ENCODE results near the gene SLC35G6.
"Not testable (repeated sequence)": the region's sequence is repeated elsewhere in the genome, so short reads cannot be mapped to it uniquely, and the experiment has no call there.

The SLC35G6 gene

DNA sequence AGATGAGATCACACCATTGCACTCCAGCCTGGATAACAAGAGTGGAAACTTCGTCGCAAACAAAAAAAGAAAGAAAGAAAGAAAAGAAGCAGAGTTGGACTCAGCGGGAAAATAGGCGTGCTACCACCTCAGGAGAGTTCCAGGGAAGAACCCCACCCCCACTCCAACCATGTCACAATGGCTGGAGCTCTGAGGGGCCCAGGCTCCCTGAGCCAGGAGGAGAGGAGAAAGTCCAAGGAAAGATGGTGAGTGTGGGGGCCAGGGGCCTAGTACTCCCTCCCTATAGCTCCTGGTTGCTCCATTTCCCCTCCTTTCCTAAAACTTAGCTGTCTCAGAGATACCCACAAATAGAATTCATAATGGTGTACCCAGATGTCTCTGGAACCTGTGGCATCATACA lies at the start of gene SLC35G6:
SLC35G6 (plus strand) TSS at position 172 of the 400 bp plus-strand sequence; CDS start at position 243, 71 bp downstream.
- peak within 1 kb of the TSS; percentile 58 for H3K4me3 ChIP-seq (ENCODE audit: low read length)
- H3K36me3 ChIP-seq (ENCODE audit: insufficient read depth, low read length); H2AFZ ChIP-seq (ENCODE audit: low read depth, low read length); H3K27me3 ChIP-seq (ENCODE audit: insufficient read depth, low read length); H3K9me3 ChIP-seq (ENCODE audit: low read length): not testable (repeated sequence)
- peaks cover 42% of the 10 kb centered on the region for H3K4me1 ChIP-seq (ENCODE audit: insufficient read depth, low read length)

DNA sequence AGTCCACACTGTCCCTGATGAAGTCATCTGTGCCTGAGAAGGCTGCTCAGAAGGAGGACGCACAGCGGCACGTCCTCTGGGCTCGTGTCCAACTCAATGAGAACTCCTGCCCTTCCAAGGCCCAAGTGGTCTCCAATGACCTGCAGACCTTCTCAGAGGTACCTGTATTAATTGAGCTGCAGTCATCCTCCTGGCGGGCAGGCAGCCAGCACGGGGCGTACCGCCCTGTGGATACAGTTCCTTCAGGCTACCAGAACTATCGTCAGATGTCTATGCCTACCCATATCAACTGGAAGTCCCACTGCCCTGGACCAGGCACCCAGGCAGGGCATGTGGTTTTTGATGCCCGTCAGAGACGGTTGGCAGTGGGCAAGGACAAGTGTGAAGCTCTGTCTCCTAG lies 49.0 kb upstream of the SLC35G6 start:
- Histone ChIP-seq H3K27me3 (ENCODE audit: insufficient read depth, low read length) (peaks cover 11% of the 10 kb centered on the region), H3K9me3 (ENCODE audit: low read length) (peaks cover 4% of the 10 kb centered on the region), H2AFZ (ENCODE audit: low read depth, low read length) (no peak overlapping the region), H3K4me1 (ENCODE audit: insufficient read depth, low read length) (peaks cover 7% of the 10 kb centered on the region), H3K36me3 (ENCODE audit: insufficient read depth, low read length) (no peaks in the 10 kb centered on the region), H3K4me3 (ENCODE audit: low read length) (no peak overlapping the region)

DNA sequence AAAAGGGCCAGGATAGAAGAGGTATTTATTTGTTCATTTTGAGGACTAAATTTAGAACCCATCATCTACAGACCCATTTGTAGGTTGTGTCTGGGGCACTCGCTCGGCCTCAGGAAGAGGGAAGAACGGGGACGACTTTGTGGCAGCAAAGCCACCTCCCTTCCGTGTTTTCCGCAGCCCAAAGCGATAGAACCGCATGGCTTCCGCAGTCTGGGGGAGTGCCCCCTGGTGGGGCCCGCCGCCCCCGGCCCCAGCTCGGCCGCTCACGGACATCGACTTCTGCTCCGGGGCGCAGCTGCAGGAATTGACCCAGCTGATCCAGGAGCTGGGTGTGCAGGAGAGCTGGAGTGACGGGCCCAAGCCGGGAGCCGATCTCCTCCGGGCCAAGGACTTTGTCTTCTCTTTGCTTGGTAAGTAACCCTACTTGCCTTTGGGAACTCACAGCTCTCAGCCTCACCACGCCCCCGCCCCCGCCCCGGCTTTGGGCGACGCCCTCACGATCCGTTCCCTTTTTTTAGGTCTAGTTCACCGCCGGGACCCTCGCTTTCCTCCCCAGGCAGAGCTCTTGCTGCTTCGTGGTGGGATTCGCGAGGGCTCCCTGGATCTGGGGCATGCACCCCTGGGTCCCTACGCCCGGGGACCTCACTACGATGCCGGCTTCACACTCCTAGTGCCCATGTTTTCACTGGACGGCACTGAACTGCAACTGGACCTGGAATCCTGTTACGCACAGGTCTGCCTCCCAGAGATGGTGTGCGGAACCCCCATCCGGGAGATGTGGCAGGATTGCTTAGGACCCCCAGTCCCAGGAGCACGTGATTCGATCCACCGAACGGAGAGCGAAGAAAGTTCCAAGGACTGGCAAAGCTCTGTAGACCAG lies 45.3 kb upstream of the SLC35G6 start:
- peaks cover 29% of the 10 kb centered on the region for H3K27me3 ChIP-seq (ENCODE audit: insufficient read depth, low read length)

DNA sequence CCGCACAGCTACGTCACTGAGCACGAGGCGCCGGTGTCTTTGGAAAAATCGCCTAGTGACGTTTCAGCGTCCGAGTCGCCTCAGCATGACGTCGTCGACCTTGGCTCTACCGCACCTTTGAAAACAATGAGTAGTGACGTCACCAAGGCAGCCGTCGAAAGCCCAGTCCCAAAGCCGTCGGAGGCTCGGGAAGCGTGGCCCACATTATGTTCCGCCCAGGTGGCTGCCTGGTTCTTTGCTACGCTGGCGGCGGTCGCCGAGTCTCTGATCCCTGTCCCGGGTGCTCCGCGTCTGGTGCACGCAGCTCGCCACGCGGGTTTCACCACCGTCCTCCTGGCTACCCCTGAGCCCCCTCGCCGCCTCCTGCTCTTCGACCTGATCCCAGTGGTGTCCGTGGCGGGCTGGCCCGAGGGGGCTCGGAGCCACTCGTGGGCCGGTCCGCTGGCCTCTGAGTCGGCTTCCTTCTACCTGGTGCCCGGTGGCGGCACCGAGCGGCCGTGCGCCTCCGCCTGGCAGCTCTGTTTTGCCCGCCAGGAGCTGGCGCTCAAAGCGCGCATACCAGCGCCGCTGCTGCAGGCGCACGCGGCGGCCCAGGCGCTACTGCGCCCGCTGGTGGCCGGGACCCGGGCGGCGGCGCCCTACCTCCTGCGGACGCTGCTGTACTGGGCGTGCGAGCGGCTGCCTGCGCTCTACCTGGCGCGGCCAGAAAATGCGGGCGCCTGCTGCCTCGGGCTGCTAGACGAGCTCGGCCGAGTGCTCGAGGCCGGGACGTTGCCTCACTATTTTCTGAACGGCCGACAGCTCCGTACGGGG lies 44.5 kb upstream of the SLC35G6 start:
- peaks cover 3% of the 10 kb centered on the region for H3K9me3 ChIP-seq (ENCODE audit: low read length)
- H2AFZ ChIP-seq (ENCODE audit: low read depth, low read length) = no peak overlapping the region
- H3K4me1 ChIP-seq (ENCODE audit: insufficient read depth, low read length) = peaks cover 42% of the 10 kb centered on the region
- H3K36me3 ChIP-seq (ENCODE audit: insufficient read depth, low read length) = no peaks in the 10 kb centered on the region
- H3K4me3 ChIP-seq (ENCODE audit: low read length) = peak overlapping the region; percentile 25
- peaks cover 29% of the 10 kb centered on the region for H3K27me3 ChIP-seq (ENCODE audit: insufficient read depth, low read length)

More for the DNA sequence above, 45.3 kb upstream of the SLC35G6 start:
- no peaks in the 10 kb centered on the region for H3K36me3 ChIP-seq (ENCODE audit: insufficient read depth, low read length)
- peak overlapping the region; percentile 13 for H2AFZ ChIP-seq (ENCODE audit: low read depth, low read length)
- peaks cover 3% of the 10 kb centered on the region for H3K9me3 ChIP-seq (ENCODE audit: low read length)
- peak overlapping the region; percentile 49 for H3K4me3 ChIP-seq (ENCODE audit: low read length)
- peaks cover 36% of the 10 kb centered on the region for H3K4me1 ChIP-seq (ENCODE audit: insufficient read depth, low read length)

DNA sequence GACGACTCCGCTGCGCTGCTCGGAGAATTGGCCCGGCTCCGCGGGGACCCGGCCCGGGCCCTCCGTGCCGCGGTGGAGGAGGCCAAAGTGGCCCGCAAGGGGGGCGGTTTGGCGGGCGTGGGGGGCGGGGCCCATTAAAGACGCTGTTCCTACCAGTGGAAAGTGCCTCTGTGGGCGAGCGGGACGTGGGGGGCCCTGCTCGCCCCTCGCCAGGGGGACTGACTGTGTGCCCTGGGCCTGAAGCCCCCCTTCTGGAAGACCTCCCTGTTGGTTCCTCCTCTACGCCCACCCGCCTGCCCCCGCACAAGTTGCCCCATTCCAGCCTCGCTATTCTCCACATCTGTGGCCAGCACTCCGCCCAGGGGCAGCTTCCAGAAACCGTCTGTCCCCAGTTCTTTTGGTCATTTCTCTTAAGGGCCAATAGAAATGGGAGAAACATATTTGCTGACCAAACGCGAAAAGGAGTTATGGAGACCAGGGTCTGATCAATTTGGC lies 43.8 kb upstream of the SLC35G6 start:
- peaks cover 29% of the 10 kb centered on the region for H3K27me3 ChIP-seq (ENCODE audit: insufficient read depth, low read length)
- peak overlapping the region; percentile 35 for H2AFZ ChIP-seq (ENCODE audit: low read depth, low read length)
- H3K4me1 ChIP-seq (ENCODE audit: insufficient read depth, low read length) = peaks cover 42% of the 10 kb centered on the region
- peak overlapping the region; percentile 36 for H3K4me3 ChIP-seq (ENCODE audit: low read length)
- H3K9me3 ChIP-seq (ENCODE audit: low read length) = peaks cover 1% of the 10 kb centered on the region
- no peaks in the 10 kb centered on the region for H3K36me3 ChIP-seq (ENCODE audit: insufficient read depth, low read length)

DNA sequence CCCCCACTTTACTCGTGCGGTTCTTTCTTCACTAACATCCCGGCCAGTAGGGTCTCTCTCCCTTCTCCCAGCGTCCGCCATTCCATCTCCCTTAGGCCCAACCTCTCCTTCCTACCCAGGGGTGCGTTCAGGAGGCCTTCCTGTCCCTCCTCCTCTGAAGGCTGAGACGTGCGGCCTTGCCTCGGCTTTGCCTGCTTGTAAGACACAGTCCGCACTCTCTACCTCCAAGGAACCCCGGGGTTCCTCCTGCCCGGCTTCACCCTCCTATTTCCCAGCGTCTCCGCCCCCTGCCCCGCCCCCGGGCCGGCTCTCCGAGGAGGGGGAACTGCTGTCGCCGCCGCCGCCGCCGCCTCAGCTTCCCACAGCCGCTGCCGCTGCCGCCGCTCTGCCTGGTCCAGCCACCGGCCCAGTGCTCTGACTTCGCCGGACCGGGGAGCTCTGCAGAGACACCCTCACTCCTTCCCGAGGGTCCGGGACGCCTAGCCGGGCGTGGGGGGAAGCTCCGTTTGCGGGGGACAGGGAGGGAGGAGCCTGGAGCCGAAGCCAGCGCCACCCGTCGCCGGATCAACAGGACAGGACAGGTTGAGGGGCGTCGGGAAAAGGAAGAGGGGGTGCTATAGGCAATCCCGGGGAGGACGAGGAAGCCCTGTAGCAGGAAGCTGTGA lies 43.2 kb upstream of the SLC35G6 start:
- peaks cover 42% of the 10 kb centered on the region for H3K4me1 ChIP-seq (ENCODE audit: insufficient read depth, low read length)
- peak overlapping the region; percentile 36 for H3K4me3 ChIP-seq (ENCODE audit: low read length)
- H3K9me3 ChIP-seq (ENCODE audit: low read length) = no peaks in the 10 kb centered on the region
- peak overlapping the region; percentile 35 for H2AFZ ChIP-seq (ENCODE audit: low read depth, low read length)
- H3K27me3 ChIP-seq (ENCODE audit: insufficient read depth, low read length) = peaks cover 29% of the 10 kb centered on the region
- H3K36me3 ChIP-seq (ENCODE audit: insufficient read depth, low read length) = no peaks in the 10 kb centered on the region

DNA sequence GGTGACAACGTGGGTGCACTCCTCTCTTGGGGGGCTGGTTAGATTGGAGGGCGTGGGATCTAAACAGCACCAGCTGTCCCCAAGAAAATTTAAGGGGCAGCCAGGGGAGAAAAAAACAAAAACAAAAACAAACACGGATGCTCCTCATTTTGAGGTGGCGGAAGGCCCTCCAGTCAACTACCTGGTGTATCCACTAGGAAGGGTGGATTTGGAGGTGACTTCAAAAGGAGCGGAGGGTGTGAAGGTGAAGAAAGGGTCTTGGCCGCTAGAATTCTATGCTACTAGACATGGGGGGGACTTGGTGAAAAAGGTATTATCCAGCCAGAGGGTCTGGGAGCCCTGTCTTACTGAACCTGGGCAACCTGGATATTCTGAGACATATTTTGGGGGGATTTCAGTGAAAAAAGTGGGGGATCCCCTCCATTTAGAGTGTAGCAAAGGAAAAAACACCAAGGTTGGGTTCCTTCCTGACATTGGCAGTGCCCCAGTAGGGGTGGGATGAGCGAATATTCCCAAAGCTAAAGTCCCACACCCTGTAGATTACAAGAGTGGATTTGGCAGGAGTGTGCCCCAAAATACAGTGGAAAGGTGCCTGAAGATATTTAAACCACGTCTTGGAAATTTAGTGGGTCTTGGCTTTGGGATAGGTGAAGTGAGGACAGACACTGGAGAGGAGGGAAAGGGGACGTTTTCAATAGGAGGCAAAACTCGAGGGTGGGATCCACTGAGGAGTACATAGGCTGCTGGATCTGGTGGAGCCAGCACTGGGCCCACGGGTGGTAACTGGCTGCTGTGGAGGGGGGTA lies 42.4 kb upstream of the SLC35G6 start:
- Histone ChIP-seq H3K9me3 (ENCODE audit: low read length) (no peaks in the 10 kb centered on the region), H3K4me3 (ENCODE audit: low read length) (peak overlapping the region; percentile 36), H3K4me1 (ENCODE audit: insufficient read depth, low read length) (peaks cover 42% of the 10 kb centered on the region), H2AFZ (ENCODE audit: low read depth, low read length) (no peak overlapping the region), H3K27me3 (ENCODE audit: insufficient read depth, low read length) (peaks cover 29% of the 10 kb centered on the region), H3K36me3 (ENCODE audit: insufficient read depth, low read length) (no peaks in the 10 kb centered on the region)

DNA sequence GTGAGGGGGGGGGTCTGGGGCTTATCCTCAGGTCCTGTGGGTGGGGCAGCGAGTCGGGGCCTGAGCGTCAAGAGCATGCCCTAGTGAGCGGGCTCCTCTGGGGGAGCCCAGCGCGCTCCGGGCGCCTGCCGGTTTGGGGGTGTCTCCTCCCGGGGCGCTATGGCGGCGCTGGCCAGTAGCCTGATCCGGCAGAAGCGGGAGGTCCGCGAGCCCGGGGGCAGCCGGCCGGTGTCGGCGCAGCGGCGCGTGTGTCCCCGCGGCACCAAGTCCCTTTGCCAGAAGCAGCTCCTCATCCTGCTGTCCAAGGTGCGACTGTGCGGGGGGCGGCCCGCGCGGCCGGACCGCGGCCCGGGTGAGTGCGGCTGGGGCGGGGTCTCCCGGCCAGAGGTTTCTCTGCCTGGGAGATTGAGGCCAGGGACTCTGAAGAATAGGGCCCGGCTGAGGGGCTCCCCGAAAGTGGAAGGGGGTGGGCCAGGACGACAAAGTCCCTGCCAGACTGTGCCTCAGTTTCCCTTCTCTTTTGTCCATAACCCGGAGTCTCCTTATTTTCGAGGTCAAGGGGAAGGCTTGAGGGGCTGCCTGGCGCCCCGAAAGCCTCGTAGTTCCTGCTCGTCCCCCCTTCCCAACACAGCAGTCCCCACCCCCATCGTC lies 41.7 kb upstream of the SLC35G6 start, which contains the start of gene FGF11:
FGF11 (plus strand) TSS at position 51 of the 651 bp plus-strand sequence; CDS start at position 160, 109 bp downstream.
- no peaks in the 10 kb centered on the region for H3K9me3 ChIP-seq (ENCODE audit: low read length)
- H2AFZ ChIP-seq (ENCODE audit: low read depth, low read length) = peak within 1 kb of the TSS; percentile 52
- H3K36me3 ChIP-seq (ENCODE audit: insufficient read depth, low read length) = no peaks in the 10 kb centered on the region
- H3K4me3 ChIP-seq (ENCODE audit: low read length) = peak within 1 kb of the TSS; percentile 55
- peaks cover 29% of the 10 kb centered on the region for H3K27me3 ChIP-seq (ENCODE audit: insufficient read depth, low read length)
- peaks cover 42% of the 10 kb centered on the region for H3K4me1 ChIP-seq (ENCODE audit: insufficient read depth, low read length)

DNA sequence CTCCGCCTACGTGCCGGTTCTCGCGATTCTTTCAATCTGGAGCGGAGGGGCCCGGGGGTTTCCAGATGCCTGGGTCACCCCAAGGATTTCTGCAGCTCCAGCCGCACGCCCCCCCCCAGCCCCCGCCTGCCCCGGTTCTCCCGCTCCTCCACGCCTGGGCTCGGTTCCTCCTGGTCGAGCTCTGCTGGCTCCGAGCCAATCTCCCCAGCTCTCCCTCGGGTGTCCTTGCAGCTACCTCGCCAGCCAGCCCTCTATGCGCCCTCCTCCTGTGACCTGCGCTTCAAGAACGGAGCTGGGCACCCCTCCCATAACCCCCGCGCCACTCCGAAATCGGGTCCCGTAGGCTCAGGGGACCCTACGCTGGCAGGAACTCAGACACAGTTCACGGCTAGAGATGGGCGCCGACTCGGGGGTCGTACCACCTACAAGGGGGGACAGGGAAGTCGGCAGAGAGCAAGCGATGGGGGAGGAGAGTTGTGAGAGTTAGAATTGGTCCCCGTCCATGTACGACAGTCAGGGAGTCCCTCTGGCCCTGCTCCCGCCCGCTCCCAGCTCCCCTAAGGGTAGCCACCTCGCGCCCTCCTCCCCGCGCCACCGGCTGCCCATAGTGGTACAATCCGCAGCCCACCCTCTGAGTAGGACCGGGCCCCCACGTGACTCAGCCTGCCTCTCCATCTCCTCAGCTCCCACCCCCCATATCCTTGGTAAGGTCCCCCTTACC lies 41.0 kb upstream of the SLC35G6 start:
- Histone ChIP-seq H3K9me3 (ENCODE audit: low read length) (no peaks in the 10 kb centered on the region), H2AFZ (ENCODE audit: low read depth, low read length) (peak overlapping the region; percentile 52), H3K27me3 (ENCODE audit: insufficient read depth, low read length) (peaks cover 29% of the 10 kb centered on the region), H3K36me3 (ENCODE audit: insufficient read depth, low read length) (no peaks in the 10 kb centered on the region), H3K4me3 (ENCODE audit: low read length) (peak overlapping the region; percentile 55), H3K4me1 (ENCODE audit: insufficient read depth, low read length) (peaks cover 44% of the 10 kb centered on the region)

DNA sequence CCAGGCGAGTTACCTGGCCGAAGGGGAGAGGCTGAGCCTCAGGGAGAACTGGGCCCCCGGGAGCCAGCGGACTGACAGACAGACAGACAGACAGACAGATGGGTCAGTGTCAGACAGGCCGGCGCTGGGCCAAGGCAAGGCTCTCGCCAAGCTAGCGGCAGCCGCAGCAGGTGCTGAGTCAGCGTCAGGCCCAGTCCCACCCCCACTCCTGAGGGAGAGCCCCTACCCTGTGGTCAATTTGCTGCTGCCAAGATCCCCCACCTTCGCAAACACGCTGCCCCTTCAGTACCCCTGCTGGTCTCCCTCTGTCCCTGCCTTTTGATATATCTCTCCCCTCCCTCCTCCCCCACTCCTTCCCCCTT lies 40.4 kb upstream of the SLC35G6 start:
- Histone ChIP-seq H3K27me3 (ENCODE audit: insufficient read depth, low read length) (peaks cover 26% of the 10 kb centered on the region), H3K4me1 (ENCODE audit: insufficient read depth, low read length) (peaks cover 39% of the 10 kb centered on the region), H3K9me3 (ENCODE audit: low read length) (no peaks in the 10 kb centered on the region), H2AFZ (ENCODE audit: low read depth, low read length) (peak overlapping the region; percentile 52), H3K36me3 (ENCODE audit: insufficient read depth, low read length) (no peaks in the 10 kb centered on the region), H3K4me3 (ENCODE audit: low read length) (peak overlapping the region; percentile 55)

DNA sequence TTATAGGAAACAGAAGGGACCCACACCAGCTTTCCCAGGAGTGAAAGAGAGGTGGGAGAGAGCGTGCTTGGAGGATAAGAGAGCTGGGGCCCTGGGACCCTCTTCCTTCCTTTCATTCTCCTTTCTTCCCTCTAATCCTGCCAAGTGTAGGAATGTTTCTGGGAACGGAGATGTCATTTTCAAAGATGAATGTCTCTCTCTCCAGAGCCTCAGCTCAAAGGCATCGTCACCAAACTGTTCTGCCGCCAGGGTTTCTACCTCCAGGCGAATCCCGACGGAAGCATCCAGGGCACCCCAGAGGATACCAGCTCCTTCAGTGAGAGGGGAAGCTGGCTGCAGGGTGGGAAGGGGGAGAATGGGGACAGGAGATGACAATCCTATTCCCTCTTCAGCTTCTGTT lies 40.0 kb upstream of the SLC35G6 start:
- Histone ChIP-seq H3K4me1 (ENCODE audit: insufficient read depth, low read length) (peaks cover 37% of the 10 kb centered on the region), H3K9me3 (ENCODE audit: low read length) (no peaks in the 10 kb centered on the region), H3K27me3 (ENCODE audit: insufficient read depth, low read length) (peaks cover 22% of the 10 kb centered on the region), H3K4me3 (ENCODE audit: low read length) (peak overlapping the region; percentile 55), H2AFZ (ENCODE audit: low read depth, low read length) (no peak overlapping the region), H3K36me3 (ENCODE audit: insufficient read depth, low read length) (no peaks in the 10 kb centered on the region)

All from neuron (in vitro differentiated cells).